Epithelial cell of proximal tubule (primary cell): Measurements from ENCODE around the gene PRADC1. TPM values are rescaled to one million over a fixed set of nuclear protein-coding genes. Genes with fewer than 3 reads are reported as not detected.

Experiments
- DNase-seq: peaks from one replicate; pipeline ENCODE4 v3.0.0-alpha.2; 2011; ENCODE audit warnings: low read depth
- H3K4me3 ChIP-seq: 2 replicates; pipeline ENCODE4 v1.5.1; 2011; ENCODE audit warnings: low read depth, mild to moderate bottlenecking, low read length
- CTCF ChIP-seq: conservative IDR thresholded peaks from 2 replicates; pipeline ENCODE4 v1.5.1; 2012; ENCODE audit warnings: low read depth, mild to moderate bottlenecking, low read length
- total RNA-seq: library from RNA; depleted of rRNA; stranded (reverse); fragments of >200 nt; gene quantifications from 2 replicates; pipeline ENCODE4 v1.2.3, GENCODE V29; 2015

Gene PRADC1
- total RNA-seq, 1 donor from 2014 or later, result 5.0 TPM

- no peak overlapping the region for H3K4me3 ChIP-seq
- DNase-seq, result no peak
- TF ChIP-seq CTCF, result no peak
These were observed 25.3 kb upstream of the PRADC1 start for GRCh38 chr2:73258186-73258912.

- no peak overlapping the region for H3K4me3 ChIP-seq
- TF ChIP-seq CTCF, result no peak
- no peak for DNase-seq
These were observed 24.5 kb upstream of the PRADC1 start for GRCh38 chr2:73257425-73258125.

DNA sequence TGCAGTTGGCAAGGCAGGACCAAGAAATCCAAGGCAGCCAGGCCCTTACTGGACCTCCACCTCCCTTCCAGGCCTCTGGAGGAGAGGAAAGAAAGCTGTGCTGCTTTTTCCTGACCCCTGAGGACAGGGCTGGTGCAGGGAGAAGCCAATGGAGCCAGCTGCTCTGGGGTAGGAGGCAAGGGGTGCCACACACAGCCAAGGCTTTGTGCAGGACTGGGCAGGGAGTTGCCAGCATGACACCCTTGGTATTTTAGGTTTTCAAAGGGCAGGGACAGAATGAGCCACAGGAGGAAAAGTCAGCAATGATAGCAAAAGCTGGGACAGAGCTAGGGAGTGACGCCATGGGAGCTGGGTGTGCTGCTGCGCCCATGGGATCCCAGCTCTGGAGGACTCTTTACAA, 24.0 kb upstream of the PRADC1 start:
- no peak for TF ChIP-seq CTCF
- no peak overlapping the region for H3K4me3 ChIP-seq
- DNase-seq, result no peak

GRCh38 chr2:73256618-73256922, 23.5 kb upstream of the PRADC1 start:
- no peak for TF ChIP-seq CTCF
- no peak overlapping the region for H3K4me3 ChIP-seq

GRCh38 chr2:73255907-73256617, 23.0 kb upstream of the PRADC1 start:
- no peak for TF ChIP-seq CTCF
- DNase-seq, result no peak

More at GRCh38 chr2:73256618-73256922, 23.5 kb upstream of the PRADC1 start:
- DNase-seq, result no peak

DNA sequence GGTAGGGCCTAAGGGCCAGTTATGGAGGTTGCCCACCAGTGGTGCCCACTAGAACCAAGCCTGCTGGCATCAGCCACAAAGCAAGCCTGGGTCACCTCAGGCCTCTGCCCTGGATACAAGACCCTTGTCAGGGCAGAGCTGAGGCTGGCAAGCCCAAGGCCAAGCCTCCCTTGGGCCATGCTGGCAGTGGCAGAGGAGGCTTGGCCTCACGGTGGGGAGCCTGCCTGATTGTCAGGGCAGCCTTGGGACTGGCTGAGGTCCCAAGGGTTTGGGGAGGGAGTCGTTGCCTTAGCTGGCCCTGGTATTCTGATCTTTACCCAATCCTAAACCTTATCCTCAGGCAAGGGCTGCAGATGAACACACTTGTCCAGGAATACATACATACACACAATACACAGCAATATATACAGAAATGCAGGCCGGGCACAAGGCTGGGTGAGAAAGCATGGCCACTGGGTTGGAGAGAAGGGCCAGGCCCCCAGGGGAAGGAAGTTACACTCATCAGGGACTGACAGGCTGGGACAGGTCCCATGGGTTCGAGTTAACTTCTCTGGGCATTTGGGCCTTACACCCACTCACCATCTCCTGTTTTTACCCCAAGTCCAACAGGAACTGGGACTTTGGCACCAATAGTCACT, 22.1 kb upstream of the PRADC1 start:
- no peak for TF ChIP-seq CTCF
- no peak for DNase-seq
- no peak overlapping the region for H3K4me3 ChIP-seq

More at GRCh38 chr2:73255907-73256617, 23.0 kb upstream of the PRADC1 start:
- no peak overlapping the region for H3K4me3 ChIP-seq
